ENCODE results near the gene SNCAIP.

- TF ChIP-seq, protein P1, sequence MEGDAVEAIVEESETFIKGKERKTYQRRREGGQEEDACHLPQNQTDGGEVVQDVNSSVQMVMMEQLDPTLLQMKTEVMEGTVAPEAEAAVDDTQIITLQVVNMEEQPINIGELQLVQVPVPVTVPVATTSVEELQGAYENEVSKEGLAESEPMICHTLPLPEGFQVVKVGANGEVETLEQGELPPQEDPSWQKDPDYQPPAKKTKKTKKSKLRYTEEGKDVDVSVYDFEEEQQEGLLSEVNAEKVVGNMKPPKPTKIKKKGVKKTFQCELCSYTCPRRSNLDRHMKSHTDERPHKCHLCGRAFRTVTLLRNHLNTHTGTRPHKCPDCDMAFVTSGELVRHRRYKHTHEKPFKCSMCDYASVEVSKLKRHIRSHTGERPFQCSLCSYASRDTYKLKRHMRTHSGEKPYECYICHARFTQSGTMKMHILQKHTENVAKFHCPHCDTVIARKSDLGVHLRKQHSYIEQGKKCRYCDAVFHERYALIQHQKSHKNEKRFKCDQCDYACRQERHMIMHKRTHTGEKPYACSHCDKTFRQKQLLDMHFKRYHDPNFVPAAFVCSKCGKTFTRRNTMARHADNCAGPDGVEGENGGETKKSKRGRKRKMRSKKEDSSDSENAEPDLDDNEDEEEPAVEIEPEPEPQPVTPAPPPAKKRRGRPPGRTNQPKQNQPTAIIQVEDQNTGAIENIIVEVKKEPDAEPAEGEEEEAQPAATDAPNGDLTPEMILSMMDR (IDR thresholded peaks at IDR 0.05) = no peak
- no peak for TF ChIP-seq POLR2A (IDR thresholded peaks at IDR 0.05)
These were observed 54.5 kb downstream of the SNCAIP start for GRCh38 chr5:122366501-122366900.
